HCT116 (cell line): Measurements from ENCODE around the gene EXOC4. TPM values are rescaled to one million over a fixed set of nuclear protein-coding genes. Genes with fewer than 3 reads are reported as not detected.

Experiments
- ATAC-seq: fragments of 200-7000 bp; cut with Tn5 transposase; 2 replicates; pipeline ENCODE4 v1.9.1; 2020; ENCODE audit warnings: mild to moderate bottlenecking, moderate library complexity
- BruUV-seq: library from RNA; stranded (reverse); fragments of 400-500 nt; replicated peaks from 2 replicates; lab custom pipeline; 2021; lab: Mats Ljungman, UMichigan
- CTCF ChIA-PET: fragments of 300-600 bp; sonication (Branson Sonifier 250); formaldehyde crosslinking; loops from one replicate; lab custom pipeline; 2021; ENCODE audit warnings: antibody characterized with exemption; lab: Charles Lee
- POLR2A ChIA-PET: fragments of 300-600, 350-600 bp; sonication (Branson Sonifier 250); formaldehyde crosslinking; loops from one replicate; lab custom pipeline; 2021; ENCODE audit warnings: antibody characterized with exemption; lab: Charles Lee
- RAD21 ChIA-PET, 2 experiments: fragments of 300-600 bp; sonication (Branson Sonifier 250); formaldehyde crosslinking; loops; one replicate each; lab custom pipeline; 2023; ENCODE audit warnings: low total read pairs in 2 of 2; ENCODE audit not compliant: uncharacterized antibody in 2 of 2, unreplicated experiment in 2 of 2, low non-redundant PET in 1 of 2; lab: Charles Lee
- DNase-seq: peaks from one replicate; pipeline ENCODE4 v3.0.0-alpha.2; 2010; ENCODE audit warnings: low read depth, low spot score
- H2AFZ ChIP-seq: fragments of 200-600 bp; shearing (Covaris generic), sonication (generic); 2 replicates; pipeline ENCODE4 v1.6.1; 2017; ENCODE audit warnings: low read depth, mixed run types, mixed read lengths, antibody characterized with exemption, low read length; ENCODE audit not compliant: poor library complexity, severe bottlenecking
- H3K27ac ChIP-seq: 2 replicates; pipeline ENCODE4 v1.5.1; 2012; ENCODE audit warnings: low read depth, low read length
- H3K27me3 ChIP-seq: fragments of 200-600 bp; sonication (generic); 2 replicates; pipeline ENCODE4 v1.6.1; 2016; ENCODE audit warnings: mixed run types, low read length, mixed read lengths; ENCODE audit not compliant: insufficient read depth
- H3K36me3 ChIP-seq, 2 experiments: fragments of 200-500 bp in 1 of 2; fragments of 200-600 bp in 1 of 2; sonication (Bioruptor generic) in 1 of 2; sonication (generic) in 1 of 2; 2 replicates each; pipeline versions ENCODE4 v1.5.1 to v1.6.1; 2014 to 2016; ENCODE audit warnings: low read length in 2 of 2, inconsistent platforms in 1 of 2, mixed read lengths in 1 of 2, mixed run types in 1 of 2; ENCODE audit not compliant: insufficient read depth in 2 of 2, control insufficient read depth in 1 of 2
- H3K4me1 ChIP-seq, 2 experiments: fragments of 200-600 bp in 1 of 2; sonication (generic) in 1 of 2; 2 replicates each; pipeline versions ENCODE4 v1.5.1 to v1.6.1; 2012 to 2017; ENCODE audit warnings: low read length in 2 of 2, inconsistent platforms in 1 of 2, mild to moderate bottlenecking in 1 of 2, mixed read lengths in 1 of 2, mixed run types in 1 of 2, moderate library complexity in 1 of 2; ENCODE audit not compliant: insufficient read depth in 2 of 2, control insufficient read depth in 1 of 2
- H3K4me2 ChIP-seq: fragments of 200-600 bp; sonication (generic); 2 replicates; pipeline ENCODE4 v1.6.1; 2017; ENCODE audit warnings: mixed run types, low read length, mixed read lengths
- H3K4me3 ChIP-seq, 2 experiments: fragments of 200-600 bp in 1 of 2; sonication (generic) in 1 of 2; replicated peaks in 1 of 2; 2 replicates each; pipeline ENCODE4 v1.5.1; 2011 to 2016; ENCODE audit warnings: low read length in 2 of 2, control low read depth in 1 of 2, low read depth in 1 of 2, mild to moderate bottlenecking in 1 of 2, mixed read lengths in 1 of 2, mixed run types in 1 of 2
- H3K79me2 ChIP-seq: fragments of 200-600 bp; sonication (generic); 2 replicates; pipeline ENCODE4 v1.6.1; 2017; ENCODE audit warnings: mild to moderate bottlenecking, mixed run types, low read length, moderate library complexity, mixed read lengths; ENCODE audit not compliant: insufficient read depth
- H3K9ac ChIP-seq: fragments of 200-600 bp; sonication (generic); 2 replicates; pipeline ENCODE4 v1.6.1; 2016; ENCODE audit warnings: low read length, mixed read lengths
- H3K9me2 ChIP-seq: fragments of 200-600 bp; sonication (generic), shearing (Covaris generic); 2 replicates; pipeline ENCODE4 v1.6.1; 2017; ENCODE audit warnings: mixed run types, mild to moderate bottlenecking, moderate library complexity; ENCODE audit not compliant: insufficient read depth
- H3K9me3 ChIP-seq, 2 experiments: fragments of 200-500 bp in 1 of 2; fragments of 200-600 bp in 1 of 2; sonication (Bioruptor generic) in 1 of 2; sonication (generic) in 1 of 2; 2 replicates each; pipeline ENCODE4 v1.6.1; 2014 to 2017; ENCODE audit warnings: low read length in 2 of 2, mixed read lengths in 2 of 2, inconsistent platforms in 1 of 2, low read depth in 1 of 2, mild to moderate bottlenecking in 1 of 2, mixed run types in 1 of 2, moderate library complexity in 1 of 2; ENCODE audit not compliant: control insufficient read depth in 1 of 2, insufficient read depth in 1 of 2
- H4K20me1 ChIP-seq: fragments of 200-600 bp; sonication (generic), shearing (Covaris generic); 2 replicates; pipeline ENCODE4 v1.6.1; 2017; ENCODE audit warnings: mixed run types, mild to moderate bottlenecking, moderate library complexity; ENCODE audit not compliant: insufficient read depth
- ATF3 ChIP-seq: IDR thresholded peaks from 2 replicates; pipeline ENCODE4 v1.6.1; 2012
- CBX3 ChIP-seq: IDR thresholded peaks from 2 replicates; pipeline ENCODE4 v1.6.1; 2012; ENCODE audit warnings: low read depth
- CTCF ChIP-seq, 3 experiments: fragments of 200-600 bp in 1 of 3; sonication (generic) in 1 of 3; IDR thresholded peaks in 2 of 3; conservative IDR thresholded peaks in 1 of 3; 2 replicates each; pipeline ENCODE4 v1.5.1; 2012 to 2017; ENCODE audit warnings: low read depth in 2 of 3, low read length in 2 of 3, antibody characterized with exemption in 1 of 3, borderline replicate concordance in 1 of 3, control low read depth in 1 of 3, mild to moderate bottlenecking in 1 of 3, mixed read lengths in 1 of 3, mixed run types in 1 of 3, moderate library complexity in 1 of 3; ENCODE audit not compliant: insufficient read depth in 1 of 3
- EGR1 ChIP-seq: IDR thresholded peaks from 2 replicates; pipeline ENCODE4 v1.6.1; 2012; ENCODE audit warnings: low read depth
- EZH2 ChIP-seq: fragments of 200-600 bp; sonication (generic); IDR thresholded peaks from 2 replicates; pipeline ENCODE4 v1.6.1; 2017; ENCODE audit warnings: antibody characterized with exemption, mixed run types
- EZH2phosphoT487 ChIP-seq: fragments of 200-600 bp; IDR thresholded peaks from 2 replicates; pipeline ENCODE4 v1.6.1; 2018; ENCODE audit warnings: antibody characterized with exemption, borderline replicate concordance
- MAX ChIP-seq: IDR thresholded peaks from 2 replicates; pipeline ENCODE4 v1.6.1; 2012
- POLR2AphosphoS5 ChIP-seq: IDR thresholded peaks from 2 replicates; pipeline ENCODE4 v1.6.1; 2011; ENCODE audit warnings: mild to moderate bottlenecking, low read depth, low read length, moderate library complexity
- RAD21 ChIP-seq: IDR thresholded peaks from 2 replicates; pipeline ENCODE4 v1.6.1; 2012; ENCODE audit warnings: low read depth, mild to moderate bottlenecking
- SIN3A ChIP-seq: IDR thresholded peaks from 2 replicates; pipeline ENCODE4 v1.6.1; 2012; ENCODE audit warnings: low read depth
- SRF ChIP-seq: IDR thresholded peaks from 2 replicates; pipeline ENCODE4 v1.6.1; 2012; ENCODE audit warnings: low read depth
- TCF7L2 ChIP-seq: IDR thresholded peaks from 2 replicates; pipeline ENCODE4 v1.7.0; 2011; ENCODE audit warnings: borderline replicate concordance, inconsistent platforms; ENCODE audit not compliant: insufficient read depth, insufficient read length; ENCODE audit errors: extremely low read depth
- YY1 ChIP-seq: IDR thresholded peaks from 2 replicates; pipeline ENCODE4 v1.6.1; 2011; ENCODE audit warnings: low read length, low read depth, moderate library complexity, mild to moderate bottlenecking; ENCODE audit not compliant: insufficient replicate concordance; ENCODE audit errors: extremely low read depth
- ZBTB33 ChIP-seq: IDR thresholded peaks from 2 replicates; pipeline ENCODE4 v1.6.1; 2011; ENCODE audit warnings: mild to moderate bottlenecking, low read length, moderate library complexity; ENCODE audit not compliant: insufficient replicate concordance; ENCODE audit errors: extremely low read depth
- intact Hi-C: fragments of 100-400 bp; cut with micrococcal nuclease; formaldehyde crosslinking; loops from 2 replicates; pipeline ENCODE4 v1.10.0; 2022
- total RNA-seq: library from RNA; stranded (reverse); gene quantifications from one replicate; pipeline ENCODE4 v1.2.1, GENCODE V29; 2021; ENCODE audit not compliant: unreplicated experiment

Gene EXOC4
- total RNA-seq, 1 experiment from 2014 or later, result 40.3 TPM

- Histone ChIP-seq H4K20me1 (no peaks in the 10 kb centered on the region), H3K27me3 (no peaks in the 10 kb centered on the region), H3K79me2 (no peaks in the 10 kb centered on the region), H3K9me2 (no peaks in the 10 kb centered on the region), H3K9me3 (no peaks in the 10 kb centered on the region), H3K4me1 (no peaks in the 10 kb centered on the region), H3K9ac (no peak overlapping the region), H3K36me3 (no peaks in the 10 kb centered on the region), H3K4me2 (no peak overlapping the region), H3K4me3 (no peak overlapping the region)
- ChIA-PET RAD21 (no interaction called here), POLR2A (no interaction called here), CTCF (no interaction called here)
- no TSS peak for BruUV-seq
- ATAC-seq, result no peak
- TF ChIP-seq MAX, result no peak
- no peak for TF ChIP-seq TCF7L2
- no peak for TF ChIP-seq SIN3A
- peak; percentile 24 for TF ChIP-seq RAD21
- TF ChIP-seq CTCF (IDR thresholded peaks at IDR 0.05 in 2 of 3, conservative IDR thresholded peaks at IDR 0.05 in 1 of 3; ENCODE audit: borderline replicate concordance in 1 of 3, insufficient read depth in 1 of 3, low read depth in 2 of 3, low read length in 2 of 3), result peak in 2 of 3 experiments; percentile 31 to 43; a peak in 4 of 6 replicates
- TF ChIP-seq YY1, result no peak
- TF ChIP-seq, all 23 proteins: peak for 2
- no peak for DNase-seq
- Histone ChIP-seq H3K27ac (no peak overlapping the region), H2AFZ (no peak overlapping the region)
- intact Hi-C loops, result no loop called here
These were observed 311.6 kb downstream of the EXOC4 start for GRCh38 chr7:133564484-133564883.

GRCh38 chr7:133568544-133568943 lies 315.7 kb downstream of the EXOC4 start:
- Histone ChIP-seq H3K9me3 (no peaks in the 10 kb centered on the region), H3K9me2 (no peaks in the 10 kb centered on the region), H2AFZ (no peak overlapping the region), H3K4me3 (no peak overlapping the region), H3K4me1 (no peaks in the 10 kb centered on the region), H3K27me3 (no peaks in the 10 kb centered on the region), H3K79me2 (no peaks in the 10 kb centered on the region), H3K27ac (no peak overlapping the region), H3K9ac (no peak overlapping the region), H4K20me1 (no peaks in the 10 kb centered on the region), H3K4me2 (no peak overlapping the region), H3K36me3 (no peaks in the 10 kb centered on the region)
- DNase-seq (no peak), ATAC-seq (no peak)
- ChIA-PET CTCF (no interaction called here), POLR2A (no interaction called here), RAD21 (no interaction called here)
- intact Hi-C loops, result no loop called here
- no TSS peak for BruUV-seq
- TF ChIP-seq ATF3 (no peak), EGR1 (no peak), YY1 (no peak), ZBTB33 (no peak), SRF (no peak), CBX3 (no peak), EZH2 (no peak), POLR2AphosphoS5 (no peak), EZH2phosphoT487 (no peak)
